PC-9 (cell line): ENCODE results near the gene BCL11B.

Experiments used
- EZH2 ChIP-seq: fragments of 200-600 bp; sonication (generic); IDR thresholded peaks from 2 replicates; pipeline ENCODE4 v1.8.0; 2017; ENCODE audit warnings: antibody characterized with exemption, low read depth
- TF ChIP-seq, protein P1 (sequence below): fragments of 200-600 bp; sonication (generic); conservative IDR thresholded peaks from 2 replicates; pipeline ENCODE4 v1.6.1; 2017; ENCODE audit warnings: mixed run types, antibody characterized with exemption, mild to moderate bottlenecking, moderate library complexity

DNA sequence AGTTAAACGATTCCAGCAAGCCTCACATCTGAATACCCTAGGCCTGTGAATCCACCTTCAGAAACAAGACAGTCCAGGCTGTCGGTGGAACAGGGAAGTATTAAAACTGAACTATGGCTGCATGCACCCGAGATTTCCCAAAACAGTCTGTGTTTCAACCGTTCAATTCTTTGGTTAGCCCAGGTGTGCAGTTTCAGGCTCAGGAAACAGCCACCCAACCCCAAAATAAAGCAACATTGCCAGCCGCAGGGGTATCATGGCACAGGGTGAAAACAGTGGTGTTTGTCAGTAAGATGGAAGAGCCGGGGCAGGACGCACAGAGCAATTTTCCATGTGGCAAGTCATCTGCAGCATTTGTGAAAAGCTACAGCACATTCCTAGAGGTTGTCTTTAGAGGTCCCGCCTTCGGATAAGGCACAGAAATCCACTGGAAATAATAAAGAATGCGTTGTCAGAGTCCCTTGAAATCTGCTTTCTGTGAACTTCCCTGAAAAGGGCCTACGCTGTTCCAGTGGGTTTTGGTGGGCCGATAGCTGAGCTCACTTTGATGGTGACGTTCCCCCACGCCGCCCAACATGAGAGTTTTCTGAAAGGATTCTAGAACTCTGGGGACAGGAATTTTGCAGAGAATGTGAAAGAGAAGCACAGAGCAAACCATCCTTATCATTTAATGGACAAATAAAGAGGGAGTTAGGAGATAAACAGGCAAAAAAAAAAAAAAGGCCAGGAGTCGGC is 84.9 kb downstream of the BCL11B start:
- no peak for TF ChIP-seq EZH2
- TF ChIP-seq, protein P1, sequence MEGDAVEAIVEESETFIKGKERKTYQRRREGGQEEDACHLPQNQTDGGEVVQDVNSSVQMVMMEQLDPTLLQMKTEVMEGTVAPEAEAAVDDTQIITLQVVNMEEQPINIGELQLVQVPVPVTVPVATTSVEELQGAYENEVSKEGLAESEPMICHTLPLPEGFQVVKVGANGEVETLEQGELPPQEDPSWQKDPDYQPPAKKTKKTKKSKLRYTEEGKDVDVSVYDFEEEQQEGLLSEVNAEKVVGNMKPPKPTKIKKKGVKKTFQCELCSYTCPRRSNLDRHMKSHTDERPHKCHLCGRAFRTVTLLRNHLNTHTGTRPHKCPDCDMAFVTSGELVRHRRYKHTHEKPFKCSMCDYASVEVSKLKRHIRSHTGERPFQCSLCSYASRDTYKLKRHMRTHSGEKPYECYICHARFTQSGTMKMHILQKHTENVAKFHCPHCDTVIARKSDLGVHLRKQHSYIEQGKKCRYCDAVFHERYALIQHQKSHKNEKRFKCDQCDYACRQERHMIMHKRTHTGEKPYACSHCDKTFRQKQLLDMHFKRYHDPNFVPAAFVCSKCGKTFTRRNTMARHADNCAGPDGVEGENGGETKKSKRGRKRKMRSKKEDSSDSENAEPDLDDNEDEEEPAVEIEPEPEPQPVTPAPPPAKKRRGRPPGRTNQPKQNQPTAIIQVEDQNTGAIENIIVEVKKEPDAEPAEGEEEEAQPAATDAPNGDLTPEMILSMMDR, result no peak
